ENCODE measurements around the gene VTI1A.

Gene VTI1A

GRCh38 chr10:112679392-112679791 lies 232.4 kb downstream of the VTI1A start:
- DNase-seq (ENCODE audit: low read depth), result no peak

- DNase-seq (ENCODE audit: low read depth), result no peak
Measured at GRCh38 chr10:112680586-112680985, 233.6 kb downstream of the VTI1A start.

DNA sequence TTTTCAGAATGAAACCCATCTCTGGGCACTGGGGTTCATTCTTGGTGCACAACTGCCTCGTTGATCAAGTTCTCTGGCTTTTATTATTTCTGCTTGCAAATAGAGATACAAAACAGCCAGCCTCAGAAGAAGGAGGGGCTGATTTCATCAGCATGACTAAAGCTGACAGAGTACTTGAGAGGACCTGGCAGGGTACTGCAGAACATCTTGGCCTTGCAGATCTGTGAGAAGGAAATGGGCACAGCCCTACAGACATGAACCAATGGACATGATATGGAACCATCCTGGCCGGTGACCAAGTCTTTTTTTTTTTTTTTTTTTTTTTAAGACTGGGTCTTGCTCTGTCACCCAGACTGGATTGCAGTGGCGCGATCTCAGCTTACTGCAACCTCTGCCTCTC lies 240.6 kb downstream of the VTI1A start:
- DNase-seq (ENCODE audit: low read depth), result no peak

GRCh38 chr10:112689327-112690072 lies 242.5 kb downstream of the VTI1A start:
- no peak for DNase-seq (ENCODE audit: low read depth)

- DNase-seq (ENCODE audit: low read depth), result no peak
Measured at GRCh38 chr10:112695539-112695938, 248.5 kb downstream of the VTI1A start.

- DNase-seq (ENCODE audit: low read depth), result no peak
Measured at GRCh38 chr10:112696592-112696991, 249.6 kb downstream of the VTI1A start.

DNA sequence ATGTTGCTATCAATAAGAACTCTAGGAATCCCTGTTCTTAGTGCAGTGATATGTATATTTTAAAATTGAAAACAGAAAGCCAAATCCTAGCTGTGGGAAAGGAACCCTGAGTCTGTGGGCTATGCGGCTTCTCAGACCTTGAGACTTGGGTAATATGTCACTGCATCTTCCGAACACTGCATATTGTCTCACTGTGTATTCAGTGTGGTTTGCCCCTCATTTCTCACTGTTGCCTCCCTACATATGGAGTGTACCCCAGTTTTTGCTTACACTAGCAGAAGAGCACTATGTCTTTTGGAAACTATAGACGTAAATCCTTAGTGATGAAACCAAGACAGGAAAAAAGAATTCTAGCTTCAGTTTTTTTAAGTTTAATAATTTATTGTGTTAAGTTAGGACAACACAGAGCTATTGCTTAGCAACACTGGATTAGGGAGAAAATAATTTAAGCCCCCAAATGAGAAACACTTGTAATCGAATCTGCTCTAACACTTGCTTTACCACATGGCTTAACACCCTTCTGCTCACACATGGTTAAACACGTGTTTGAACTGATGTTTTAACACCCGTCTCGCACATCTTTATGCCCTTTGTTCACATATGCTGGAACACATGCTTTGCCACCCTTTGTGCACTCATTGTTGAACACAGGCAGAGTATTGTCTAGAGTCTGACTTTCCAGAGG lies 251.3 kb downstream of the VTI1A start:
- no peak for DNase-seq (ENCODE audit: low read depth)

- no peak for DNase-seq (ENCODE audit: low read depth)
Measured at GRCh38 chr10:112698818-112699164, 251.8 kb downstream of the VTI1A start.

DNA sequence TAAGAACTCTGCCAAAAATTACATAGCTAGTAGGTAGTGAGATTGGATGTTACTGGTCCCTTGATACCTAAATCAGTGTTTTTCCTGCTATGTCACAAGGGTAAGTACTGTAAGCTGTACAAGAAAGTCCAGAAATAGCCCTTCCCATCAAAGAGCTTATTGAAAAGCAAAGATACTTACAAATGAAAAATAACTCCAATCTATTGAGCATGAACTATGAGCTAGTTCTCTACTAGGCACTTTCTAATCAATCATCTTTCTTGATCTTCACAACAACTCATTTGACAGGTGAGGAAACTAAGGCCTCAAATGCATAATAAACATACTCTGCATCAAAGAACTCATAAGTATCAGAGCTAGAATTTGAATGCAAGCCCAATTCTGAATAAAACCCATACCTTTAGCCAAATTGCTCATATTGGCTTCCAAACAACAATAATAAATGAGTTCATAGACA lies 253.2 kb downstream of the VTI1A start:
- no peak for DNase-seq (ENCODE audit: low read depth)

GRCh38 chr10:112701211-112701877 lies 254.3 kb downstream of the VTI1A start:
- DNase-seq (ENCODE audit: low read depth), result no peak

DNA sequence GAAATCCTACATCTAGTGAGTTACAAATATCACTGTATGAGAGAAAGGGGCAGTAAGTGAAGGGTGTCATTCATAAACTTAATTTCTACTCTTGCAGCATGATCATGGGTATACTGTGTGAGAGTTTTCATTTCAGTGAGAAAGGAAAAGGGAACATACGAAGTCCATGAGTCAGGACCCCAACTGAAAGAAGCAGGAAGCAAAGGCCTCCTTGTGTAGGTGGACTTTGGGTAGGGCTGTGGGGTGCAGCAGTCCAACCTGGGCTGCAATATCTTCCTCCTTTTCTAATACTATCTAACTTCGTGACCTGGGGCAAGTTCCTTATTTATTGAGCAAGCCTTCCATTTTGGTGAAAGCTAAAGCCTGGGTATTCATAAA lies 254.9 kb downstream of the VTI1A start:
- DNase-seq (ENCODE audit: low read depth), result no peak

DNA sequence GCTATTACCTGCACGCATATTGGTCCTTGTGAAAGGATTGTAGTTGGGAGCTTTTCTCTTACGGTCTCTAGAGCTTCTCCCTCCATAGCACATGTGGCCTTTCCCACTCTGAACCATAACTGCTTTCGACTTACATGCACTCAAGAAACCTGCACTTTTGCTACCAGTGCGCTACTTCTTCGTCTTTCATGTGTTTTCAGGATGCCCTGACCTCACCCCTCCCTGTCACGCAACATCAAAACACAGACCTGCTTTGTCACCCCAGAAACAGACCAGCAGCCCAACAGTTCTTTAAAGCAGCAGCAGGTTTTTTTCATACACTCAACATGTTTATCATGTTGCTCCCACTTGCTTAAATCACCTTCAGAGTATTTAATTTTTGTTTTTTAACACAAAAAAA lies 259.6 kb downstream of the VTI1A start:
- no peak for DNase-seq (ENCODE audit: low read depth)

GRCh38 chr10:112708461-112708860 lies 261.4 kb downstream of the VTI1A start:
- no peak for DNase-seq (ENCODE audit: low read depth)

DNA sequence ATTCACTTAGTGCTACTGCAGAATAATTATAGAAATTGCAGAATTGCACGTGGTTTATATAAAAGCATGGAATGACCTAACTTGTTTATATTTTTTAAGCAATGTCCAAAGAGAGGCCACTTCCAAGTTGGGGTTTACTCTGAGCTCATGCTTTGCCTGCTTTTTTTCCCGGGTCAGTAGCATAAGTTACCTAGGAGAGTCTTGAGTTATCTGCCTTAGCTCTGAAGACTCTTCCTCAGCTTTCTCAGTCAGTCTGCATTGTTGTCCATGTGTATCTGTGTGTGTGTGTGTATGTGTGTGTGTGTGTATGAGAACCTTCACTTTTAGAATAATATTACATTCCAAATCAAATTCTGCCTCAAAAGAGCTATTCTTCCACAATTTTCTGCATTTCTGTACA lies 263.5 kb downstream of the VTI1A start:
- no peak for DNase-seq (ENCODE audit: low read depth)

DNA sequence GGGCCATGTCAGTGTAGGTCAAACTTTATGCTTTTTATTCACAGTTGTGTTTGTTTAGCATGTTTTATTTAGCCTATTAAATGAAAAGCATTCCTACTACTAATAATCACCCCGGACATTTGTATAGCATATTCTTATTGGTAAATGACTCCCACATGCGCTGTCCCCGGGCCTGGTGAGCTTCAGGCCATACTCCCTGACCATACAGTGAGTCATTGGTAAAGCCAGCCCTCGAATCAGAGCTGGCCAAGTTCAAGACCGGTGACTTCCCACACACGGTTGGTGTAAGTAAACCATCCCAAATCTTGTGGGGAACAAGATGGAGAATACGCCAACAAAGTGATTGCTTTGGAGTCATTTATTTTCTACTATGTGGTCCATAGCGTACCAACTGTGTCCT lies 264.4 kb downstream of the VTI1A start:
- DNase-seq (ENCODE audit: low read depth), result no peak

DNA sequence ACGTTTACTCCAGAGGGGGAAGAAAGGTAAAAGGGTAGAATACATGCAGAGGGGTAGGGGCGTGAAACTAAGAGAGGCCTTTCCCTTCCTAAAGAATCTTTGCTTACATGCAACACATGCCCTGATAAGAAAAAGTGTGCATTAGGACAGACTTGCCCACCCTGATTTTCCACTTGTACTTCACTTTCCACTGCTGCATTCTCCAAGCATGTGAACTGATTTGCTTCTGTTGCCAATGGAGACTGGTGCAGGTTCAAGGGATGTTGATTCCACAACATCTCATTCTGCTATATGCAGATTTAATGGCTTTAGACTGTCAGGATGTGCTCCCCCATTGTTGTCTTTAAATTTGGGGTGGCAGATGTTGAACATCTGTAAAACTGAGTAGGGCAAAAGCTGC lies 265.5 kb downstream of the VTI1A start:
- DNase-seq (ENCODE audit: low read depth), result no peak

DNA sequence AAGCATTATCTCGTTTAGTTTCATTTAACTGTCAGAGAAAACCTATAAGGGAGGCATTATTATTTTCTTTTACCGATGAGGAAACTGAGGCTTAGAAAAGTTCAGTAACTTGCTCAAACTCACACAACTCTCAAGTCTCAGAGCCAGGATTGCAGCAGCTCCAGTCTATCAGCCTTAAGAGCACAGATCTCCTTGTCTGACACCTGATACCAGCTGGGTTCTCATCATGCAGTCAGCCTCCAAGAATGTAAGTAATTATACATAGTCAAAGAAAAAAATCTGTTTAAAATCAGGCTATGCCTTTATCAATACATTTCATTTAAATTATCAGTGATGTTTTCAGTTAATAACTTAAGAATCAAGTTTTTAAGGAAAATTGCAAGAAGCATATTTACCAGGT lies 266.4 kb downstream of the VTI1A start:
- no peak for DNase-seq (ENCODE audit: low read depth)

DNA sequence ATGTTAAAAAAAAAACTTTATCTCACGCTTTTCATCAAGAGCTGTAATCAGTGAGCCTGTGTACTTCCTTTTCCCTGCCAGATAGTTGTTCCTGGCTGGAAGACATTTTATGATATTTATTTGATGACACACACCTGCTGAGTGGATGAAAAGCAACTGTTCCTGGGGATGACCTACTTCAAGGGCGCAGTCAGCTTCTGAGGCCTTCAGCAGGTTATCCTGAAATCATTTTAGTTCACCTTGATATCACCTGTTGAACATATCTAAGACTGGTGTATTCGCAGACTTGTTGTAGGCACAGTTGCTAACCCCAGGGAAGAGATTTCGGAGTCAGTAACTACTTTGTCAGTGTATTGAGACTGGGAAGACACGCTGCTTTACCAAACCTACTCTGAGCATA lies 268.6 kb downstream of the VTI1A start:
- DNase-seq (ENCODE audit: low read depth), result no peak

DNA sequence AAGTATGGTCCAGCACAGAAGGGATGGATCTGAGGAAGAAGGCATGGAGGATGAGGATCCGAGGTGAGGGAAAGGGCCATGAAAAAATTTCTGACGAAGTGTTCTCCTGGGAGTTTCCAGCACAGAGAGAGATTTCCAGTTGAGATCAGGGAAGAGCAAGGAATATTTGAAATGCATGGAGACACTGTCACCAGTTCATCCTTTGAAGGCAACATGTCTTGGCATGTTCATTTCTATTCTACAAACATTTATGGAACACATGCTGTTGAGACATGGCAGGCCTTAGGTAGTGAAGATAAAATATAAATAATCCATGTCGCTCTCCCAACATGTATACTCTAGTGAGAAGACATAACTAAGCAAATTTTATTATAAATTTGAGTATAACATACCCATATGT lies 269.1 kb downstream of the VTI1A start:
- no peak for DNase-seq (ENCODE audit: low read depth)

DNA sequence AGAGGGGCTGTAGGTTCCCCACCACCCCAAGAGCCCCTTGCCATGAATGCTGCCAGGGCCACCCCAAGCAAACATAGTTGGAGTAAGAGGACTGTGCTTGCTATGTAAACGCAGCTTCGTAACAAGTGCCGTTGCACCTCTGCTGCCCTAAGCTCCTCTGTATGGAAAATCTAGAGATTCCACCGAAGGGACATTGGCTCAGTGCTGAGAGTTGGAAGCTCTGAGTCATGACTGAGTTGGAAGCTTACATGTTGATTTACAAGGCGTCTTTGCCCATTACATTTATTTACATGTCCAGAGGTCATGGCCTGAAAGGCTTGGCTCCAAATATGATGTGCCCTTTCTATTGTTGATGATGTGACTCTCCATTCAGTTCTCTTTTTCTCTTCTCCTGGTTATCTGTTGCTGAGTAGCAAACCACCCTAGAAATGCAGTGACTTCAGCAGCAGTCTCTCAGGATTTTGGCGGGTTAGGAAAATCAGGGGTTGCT lies 270.0 kb downstream of the VTI1A start:
- no peak for DNase-seq (ENCODE audit: low read depth)

DNA sequence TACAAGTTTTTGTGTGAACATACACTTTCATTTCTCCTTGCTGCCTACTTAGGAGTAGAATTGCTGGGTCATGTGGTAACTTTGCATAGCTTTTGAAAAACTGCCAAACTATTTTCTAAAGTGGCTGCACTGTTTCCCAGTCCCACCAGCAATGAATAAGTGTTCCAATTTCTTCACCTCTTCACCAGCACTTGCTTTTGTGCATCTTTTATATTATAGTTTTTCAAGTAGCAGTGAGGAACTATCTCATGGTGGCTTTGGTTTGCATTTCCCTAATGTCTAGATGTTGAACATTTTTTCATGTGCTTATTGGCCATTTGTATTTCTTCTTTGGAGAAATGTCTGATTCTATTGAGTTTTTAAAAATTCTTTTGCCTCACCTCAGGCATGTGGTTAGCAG lies 273.2 kb downstream of the VTI1A start:
- DNase-seq (ENCODE audit: low read depth), result no peak

- no peak for DNase-seq (ENCODE audit: low read depth)
Measured at GRCh38 chr10:112721080-112721698, 274.2 kb downstream of the VTI1A start.

- DNase-seq (ENCODE audit: low read depth), result no peak
Measured at GRCh38 chr10:112722758-112723157, 275.7 kb downstream of the VTI1A start.

Data from activated T-helper 9 cell treated with anti-CD3 and anti-CD28 coated beads, Interleukin-2, amount 50 U/mL, for 16 hours (primary cell).